Small intestine (tissue), 7 donors: ENCODE data around the gene SLC5A10. TPM values are rescaled to one million over a fixed set of nuclear protein-coding genes. Genes with fewer than 3 reads are reported as not detected.
"Not testable (repeated sequence)": the region's sequence is repeated elsewhere in the genome, so short reads cannot be mapped to it uniquely, and the experiment has no call there.

Experiments
- DNase-seq, 2 donors: peaks; one replicate each; pipeline versions ENCODE4 v3.0.0 to v3.0.0-alpha.2; 2013
- FAIRE-seq: peaks from 2 replicates; lab custom pipeline; 2012; peaks lifted over from hg19 to GRCh38; lab: Jason Lieb, UNC
- H3K27ac ChIP-seq, 3 donors: one replicate each; pipeline ENCODE4 v1.5.1; 2013; ENCODE audit warnings: low read length in 2 of 3, mild to moderate bottlenecking in 2 of 3, control low read depth in 1 of 3, inconsistent platforms in 1 of 3, low read depth in 1 of 3, moderate library complexity in 1 of 3
- H3K27me3 ChIP-seq, 3 donors: one replicate each; pipeline ENCODE4 v1.6.1; 2013; ENCODE audit warnings: low read length in 3 of 3, inconsistent platforms in 1 of 3; ENCODE audit not compliant: control insufficient read depth in 3 of 3, insufficient read depth in 3 of 3
- H3K36me3 ChIP-seq, 3 donors: one replicate each; pipeline ENCODE4 v1.6.1; 2013; ENCODE audit warnings: low read length in 3 of 3, inconsistent platforms in 1 of 3, low read depth in 1 of 3, mild to moderate bottlenecking in 1 of 3, moderate library complexity in 1 of 3; ENCODE audit not compliant: control insufficient read depth in 3 of 3, insufficient read depth in 2 of 3
- H3K4me1 ChIP-seq, 3 donors: one replicate each; pipeline ENCODE4 v1.6.1; 2013; ENCODE audit warnings: low read length in 2 of 3, inconsistent platforms in 1 of 3, low read depth in 1 of 3, mild to moderate bottlenecking in 1 of 3, moderate library complexity in 1 of 3; ENCODE audit not compliant: control insufficient read depth in 3 of 3, insufficient read depth in 2 of 3
- H3K4me3 ChIP-seq, 3 donors: one replicate each; pipeline ENCODE4 v1.5.1; 2013; ENCODE audit warnings: low read length in 3 of 3, control low read depth in 1 of 3, inconsistent platforms in 1 of 3, low read depth in 1 of 3, mild to moderate bottlenecking in 1 of 3, moderate library complexity in 1 of 3
- H3K9me3 ChIP-seq, 2 donors: one replicate each; pipeline ENCODE4 v1.6.1; 2013; ENCODE audit warnings: low read depth in 1 of 2, low read length in 1 of 2; ENCODE audit not compliant: control insufficient read depth in 2 of 2, insufficient read depth in 1 of 2
- WGBS, 3 donors: extraction: QIAGEN DNeasy Blood & Tissue Kit; methylation state at CpG; one replicate each; pipeline ENCODE4 v1.1.7; 2013; 5-methylcytosine and 5-hydroxymethylcytosine counted together
- polyA plus RNA-seq, 4 donors: library from polyadenylated mRNA; stranded (reverse) in 3 of 4; unstranded in 1 of 4; fragments of 200-250 nt in 3 of 4; fragments of 120-200 nt in 1 of 4; gene quantifications; one replicate each; pipeline versions ENCODE4 v1.2.1 to v1.2.3, GENCODE V29; 2013
- donor health status: healthy with polysubstance abuse.
- donor health status: control.
- donor health status: control.
- donor health status: Bipolar disorder and iron deficiency.
- donor health status: healthy.

The SLC5A10 gene
- polyA plus RNA-seq, 4 donors: 0.09 to 0.27 (median 0.22) TPM; not detected in 1

GRCh38 chr17:19030771-19031449 is 78.9 kb downstream of the SLC5A10 start:
- DNase-seq, H3K36me3 ChIP-seq, FAIRE-seq, H3K9me3 ChIP-seq, H3K4me3 ChIP-seq, H3K4me1 ChIP-seq, H3K27me3 ChIP-seq, H3K27ac ChIP-seq: not testable (repeated sequence)
- 80 to 100% (median 96%) methylated on average over 1 to 2 of the region's 5 CpGs for WGBS, 3 donors

GRCh38 chr17:19031729-19032128 is 79.8 kb downstream of the SLC5A10 start:
- H3K36me3 ChIP-seq, H3K27ac ChIP-seq, H3K9me3 ChIP-seq, FAIRE-seq, DNase-seq, H3K4me1 ChIP-seq, H3K27me3 ChIP-seq, H3K4me3 ChIP-seq: not testable (repeated sequence)
- WGBS, 3 donors: no CpG with 5 or more reads among the region's 4 CpGs

- H3K4me1 ChIP-seq, H3K27me3 ChIP-seq, H3K4me3 ChIP-seq, H3K36me3 ChIP-seq, H3K27ac ChIP-seq, FAIRE-seq, H3K9me3 ChIP-seq, DNase-seq: not testable (repeated sequence)
- 51% methylated on average over 2 of the region's 24 CpGs; no CpG with 5 or more reads in 2 of the 3 donors for WGBS, 3 donors
Measured at GRCh38 chr17:19032377-19032988, 80.5 kb downstream of the SLC5A10 start.

GRCh38 chr17:19036186-19036585 is 84.2 kb downstream of the SLC5A10 start:
- FAIRE-seq, DNase-seq, H3K36me3 ChIP-seq, H3K4me3 ChIP-seq, H3K27me3 ChIP-seq, H3K9me3 ChIP-seq, H3K27ac ChIP-seq, H3K4me1 ChIP-seq: not testable (repeated sequence)
- no CpG with 5 or more reads among the region's 6 CpGs for WGBS, 3 donors

GRCh38 chr17:19037547-19037946 is 85.6 kb downstream of the SLC5A10 start:
- H3K4me1 ChIP-seq, H3K27ac ChIP-seq, H3K36me3 ChIP-seq, FAIRE-seq, DNase-seq, H3K9me3 ChIP-seq, H3K4me3 ChIP-seq, H3K27me3 ChIP-seq: not testable (repeated sequence)
- WGBS, 3 donors: 0% methylated on average over 1 of the region's 6 CpGs; no CpG with 5 or more reads in 2 of the 3 donors

GRCh38 chr17:19038007-19038406 is 86.0 kb downstream of the SLC5A10 start:
- H3K27me3 ChIP-seq, H3K36me3 ChIP-seq, DNase-seq, FAIRE-seq, H3K9me3 ChIP-seq, H3K27ac ChIP-seq, H3K4me1 ChIP-seq, H3K4me3 ChIP-seq: not testable (repeated sequence)
- WGBS, 3 donors: no CpG with 5 or more reads among the region's 17 CpGs

- FAIRE-seq, DNase-seq, H3K4me3 ChIP-seq, H3K27me3 ChIP-seq, H3K4me1 ChIP-seq, H3K36me3 ChIP-seq, H3K9me3 ChIP-seq, H3K27ac ChIP-seq: not testable (repeated sequence)
- no CpG with 5 or more reads among the region's 12 CpGs for WGBS, 3 donors
Measured at GRCh38 chr17:19038730-19039129, 86.8 kb downstream of the SLC5A10 start.

- not testable (repeated sequence) for H3K36me3 ChIP-seq, H3K27me3 ChIP-seq, H3K27ac ChIP-seq, H3K9me3 ChIP-seq, DNase-seq, H3K4me3 ChIP-seq, FAIRE-seq, H3K4me1 ChIP-seq
- no CpG with 5 or more reads among the region's 9 CpGs for WGBS, 3 donors
Measured at GRCh38 chr17:19040350-19040749, 88.4 kb downstream of the SLC5A10 start.
